ENCODE measurements around the gene AIG1.

DNA sequence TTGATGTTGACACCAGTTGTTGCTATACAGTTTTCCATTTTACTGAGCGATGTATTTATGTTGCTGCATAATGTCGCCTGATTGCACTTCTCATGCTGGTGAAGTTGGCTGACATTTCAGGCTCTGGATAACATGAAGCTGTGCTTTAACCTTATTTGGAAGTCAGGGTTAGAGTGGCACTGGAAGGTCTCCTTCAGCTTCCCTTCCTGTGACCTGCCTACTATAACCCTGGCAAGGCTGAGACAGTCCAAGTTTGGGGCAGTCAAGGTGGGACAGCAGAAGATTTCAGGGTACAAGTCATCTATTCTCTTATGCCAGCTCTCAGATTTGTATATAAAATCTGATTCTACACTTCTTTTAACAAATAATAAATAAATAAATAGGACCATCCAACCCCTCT is 127.6 kb downstream of the AIG1 start:
- TF ChIP-seq, protein P1, sequence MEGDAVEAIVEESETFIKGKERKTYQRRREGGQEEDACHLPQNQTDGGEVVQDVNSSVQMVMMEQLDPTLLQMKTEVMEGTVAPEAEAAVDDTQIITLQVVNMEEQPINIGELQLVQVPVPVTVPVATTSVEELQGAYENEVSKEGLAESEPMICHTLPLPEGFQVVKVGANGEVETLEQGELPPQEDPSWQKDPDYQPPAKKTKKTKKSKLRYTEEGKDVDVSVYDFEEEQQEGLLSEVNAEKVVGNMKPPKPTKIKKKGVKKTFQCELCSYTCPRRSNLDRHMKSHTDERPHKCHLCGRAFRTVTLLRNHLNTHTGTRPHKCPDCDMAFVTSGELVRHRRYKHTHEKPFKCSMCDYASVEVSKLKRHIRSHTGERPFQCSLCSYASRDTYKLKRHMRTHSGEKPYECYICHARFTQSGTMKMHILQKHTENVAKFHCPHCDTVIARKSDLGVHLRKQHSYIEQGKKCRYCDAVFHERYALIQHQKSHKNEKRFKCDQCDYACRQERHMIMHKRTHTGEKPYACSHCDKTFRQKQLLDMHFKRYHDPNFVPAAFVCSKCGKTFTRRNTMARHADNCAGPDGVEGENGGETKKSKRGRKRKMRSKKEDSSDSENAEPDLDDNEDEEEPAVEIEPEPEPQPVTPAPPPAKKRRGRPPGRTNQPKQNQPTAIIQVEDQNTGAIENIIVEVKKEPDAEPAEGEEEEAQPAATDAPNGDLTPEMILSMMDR (IDR thresholded peaks at IDR 0.05; ENCODE audit: low read length): no peak
- no peak for TF ChIP-seq EZH2 (optimal IDR thresholded peaks at IDR 0.05; ENCODE audit: low read depth, low read length)

Data from MM.1S (cell line).